ENCODE results near the gene SCUBE1.

SCUBE1 gene

GRCh38 chr22:43329061-43329460, 14.1 kb downstream of the SCUBE1 start:
- Mint-ChIP-seq H3K36me3 (ENCODE audit: low read depth) (no peaks in the 10 kb centered on the region), H3K4me1 (ENCODE audit: low read depth) (peaks cover 4% of the 10 kb centered on the region), H3K9me3 (no peaks in the 10 kb centered on the region), H3K4me3 (no peak overlapping the region), H3K27me3 (ENCODE audit: low read depth) (peaks cover 6% of the 10 kb centered on the region), H3K27ac (no peak overlapping the region)
- no peak for DNase-seq (ENCODE audit: low spot score)

DNA sequence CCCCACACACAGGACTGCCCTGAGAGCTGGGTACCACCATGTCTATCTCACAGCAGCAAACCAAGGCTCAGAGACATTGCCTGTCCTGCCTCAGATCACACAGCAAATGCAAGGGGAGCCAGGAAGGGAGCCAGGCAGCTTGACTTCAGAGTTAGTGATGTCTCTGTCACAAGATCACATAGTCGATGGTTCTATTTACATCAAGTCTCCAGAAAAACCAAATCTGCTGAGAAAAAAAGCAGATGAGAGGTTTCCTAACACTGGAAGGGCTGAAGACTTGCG, 16.1 kb downstream of the SCUBE1 start:
- no peaks in the 10 kb centered on the region for H3K9me3 Mint-ChIP-seq
- peaks cover 3% of the 10 kb centered on the region for H3K27me3 Mint-ChIP-seq (ENCODE audit: low read depth)
- DNase-seq (ENCODE audit: low spot score): no peak
- H3K4me3 Mint-ChIP-seq: no peak overlapping the region
- peaks cover 4% of the 10 kb centered on the region for H3K4me1 Mint-ChIP-seq (ENCODE audit: low read depth)
- no peak overlapping the region for H3K27ac Mint-ChIP-seq
- H3K36me3 Mint-ChIP-seq (ENCODE audit: low read depth): no peaks in the 10 kb centered on the region

DNA sequence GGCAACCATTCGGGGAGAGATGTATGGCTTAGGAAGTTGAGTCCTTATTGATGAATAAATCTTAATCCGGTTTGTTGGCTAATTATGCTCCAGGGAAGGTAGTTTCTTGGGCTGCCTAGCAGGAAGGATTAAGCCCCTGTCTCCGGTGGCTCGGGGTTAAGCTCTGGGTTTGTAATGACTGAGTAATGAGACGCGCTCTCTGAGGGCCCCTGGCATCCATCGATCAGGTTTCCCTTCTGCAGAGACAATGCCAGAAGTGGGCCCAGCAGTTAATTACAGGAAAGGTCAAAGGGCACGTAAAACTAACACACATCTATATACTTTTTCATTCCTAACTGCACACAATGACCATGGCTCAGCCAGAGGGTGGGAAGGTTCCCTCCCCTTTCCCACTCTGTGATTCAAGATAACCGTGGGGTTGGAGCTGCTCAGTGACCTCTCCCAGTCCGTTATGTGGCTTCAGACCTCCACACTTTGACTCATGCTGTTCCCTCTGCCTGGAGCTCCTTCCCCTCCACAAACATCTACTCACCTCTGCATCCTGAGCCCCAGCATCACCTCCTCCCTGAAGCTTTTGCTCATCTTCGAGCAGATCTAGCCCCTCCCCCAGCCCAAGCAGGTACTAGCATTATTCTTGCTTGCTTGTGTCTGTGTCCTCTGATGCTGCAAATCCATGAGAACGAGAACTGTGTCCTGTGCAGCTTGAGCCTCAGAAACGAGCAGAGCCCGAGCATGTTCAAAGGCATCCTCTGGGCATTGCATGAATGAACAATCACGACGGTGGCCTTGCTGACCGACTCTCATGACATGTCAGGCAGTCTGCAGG, 16.6 kb downstream of the SCUBE1 start:
- no peak overlapping the region for H3K4me3 Mint-ChIP-seq
- no peaks in the 10 kb centered on the region for H3K36me3 Mint-ChIP-seq (ENCODE audit: low read depth)
- DNase-seq (ENCODE audit: low spot score): no peak
- no peaks in the 10 kb centered on the region for H3K9me3 Mint-ChIP-seq
- H3K27me3 Mint-ChIP-seq (ENCODE audit: low read depth): peaks cover 3% of the 10 kb centered on the region
- peaks cover 4% of the 10 kb centered on the region for H3K4me1 Mint-ChIP-seq (ENCODE audit: low read depth)
- H3K27ac Mint-ChIP-seq: no peak overlapping the region

DNA sequence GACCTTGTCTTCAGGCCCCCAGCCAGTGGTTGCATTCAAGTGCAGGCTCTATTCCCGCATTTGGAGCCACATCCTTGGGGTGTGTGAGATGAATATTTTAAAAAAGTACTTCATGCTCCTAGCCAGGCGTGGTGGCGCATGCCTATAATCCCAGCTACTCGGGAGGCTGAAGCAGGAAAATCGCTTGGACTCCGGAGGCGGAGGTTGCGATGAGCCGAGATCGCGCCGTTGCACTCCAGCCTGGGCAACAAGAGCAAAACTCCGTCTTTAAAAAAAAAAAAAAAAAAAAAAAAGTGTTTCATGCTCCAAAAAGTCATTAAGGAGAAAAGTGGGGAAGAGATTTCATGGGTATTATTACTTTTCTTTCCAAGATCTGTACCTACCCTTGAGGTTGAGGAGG, 18.0 kb downstream of the SCUBE1 start:
- no peak overlapping the region for H3K4me3 Mint-ChIP-seq
- H3K9me3 Mint-ChIP-seq: no peaks in the 10 kb centered on the region
- peaks cover 1% of the 10 kb centered on the region for H3K4me1 Mint-ChIP-seq (ENCODE audit: low read depth)
- H3K36me3 Mint-ChIP-seq (ENCODE audit: low read depth): no peaks in the 10 kb centered on the region
- no peak for DNase-seq (ENCODE audit: low spot score)
- no peak overlapping the region for H3K27ac Mint-ChIP-seq
- H3K27me3 Mint-ChIP-seq (ENCODE audit: low read depth): peaks cover 3% of the 10 kb centered on the region

DNA sequence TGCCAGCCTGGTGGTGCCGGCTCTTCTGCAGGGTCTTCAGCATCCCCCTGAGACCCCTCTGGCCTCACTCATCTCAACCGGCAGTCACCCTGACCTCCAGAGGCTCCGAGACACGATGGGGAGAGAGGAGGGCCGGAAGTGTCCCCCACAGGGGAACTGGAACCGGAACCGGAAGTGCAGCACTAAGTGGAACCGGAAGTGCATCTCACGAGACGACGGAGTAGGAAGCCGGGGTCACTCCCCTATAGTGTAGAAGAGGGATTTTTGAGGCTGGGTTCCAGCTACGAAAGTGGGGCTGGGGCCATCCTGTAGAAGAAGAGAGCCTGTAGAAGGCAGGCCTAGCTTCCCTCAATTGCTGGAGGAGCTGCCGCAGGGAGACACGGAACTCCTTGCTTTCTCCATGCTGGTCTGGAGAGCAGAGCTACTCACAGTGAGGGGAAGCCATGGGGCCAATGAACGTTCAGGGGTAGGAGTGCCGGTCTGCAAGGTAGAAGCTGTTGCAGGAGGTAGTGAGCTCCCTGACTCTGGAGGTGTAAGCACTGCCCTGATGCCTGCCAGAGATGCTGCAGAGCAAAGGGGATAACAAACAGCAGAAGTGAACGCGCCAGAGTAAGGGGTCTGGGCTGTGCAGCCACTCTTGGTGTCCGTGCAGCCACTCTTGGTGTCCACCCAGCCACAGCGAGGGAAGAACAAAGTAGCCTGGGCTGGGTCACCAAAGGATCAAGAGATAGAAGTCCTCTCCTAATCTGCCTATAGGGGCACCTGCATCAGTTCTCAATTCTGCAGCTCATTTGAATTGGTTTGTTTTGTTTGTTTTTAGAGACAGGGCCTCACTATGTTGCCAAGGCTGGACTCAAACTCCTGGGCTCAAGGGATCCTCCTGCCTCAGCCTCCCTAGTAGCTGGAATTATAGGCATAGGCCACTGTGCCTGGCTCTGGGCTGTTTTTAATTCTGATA, 21.9 kb downstream of the SCUBE1 start:
- Mint-ChIP-seq H3K4me3 (no peak overlapping the region), H3K27me3 (ENCODE audit: low read depth) (no peaks in the 10 kb centered on the region), H3K27ac (no peak overlapping the region), H3K4me1 (ENCODE audit: low read depth) (no peaks in the 10 kb centered on the region), H3K36me3 (ENCODE audit: low read depth) (no peaks in the 10 kb centered on the region), H3K9me3 (no peaks in the 10 kb centered on the region)
- no peak for DNase-seq (ENCODE audit: low spot score)

DNA sequence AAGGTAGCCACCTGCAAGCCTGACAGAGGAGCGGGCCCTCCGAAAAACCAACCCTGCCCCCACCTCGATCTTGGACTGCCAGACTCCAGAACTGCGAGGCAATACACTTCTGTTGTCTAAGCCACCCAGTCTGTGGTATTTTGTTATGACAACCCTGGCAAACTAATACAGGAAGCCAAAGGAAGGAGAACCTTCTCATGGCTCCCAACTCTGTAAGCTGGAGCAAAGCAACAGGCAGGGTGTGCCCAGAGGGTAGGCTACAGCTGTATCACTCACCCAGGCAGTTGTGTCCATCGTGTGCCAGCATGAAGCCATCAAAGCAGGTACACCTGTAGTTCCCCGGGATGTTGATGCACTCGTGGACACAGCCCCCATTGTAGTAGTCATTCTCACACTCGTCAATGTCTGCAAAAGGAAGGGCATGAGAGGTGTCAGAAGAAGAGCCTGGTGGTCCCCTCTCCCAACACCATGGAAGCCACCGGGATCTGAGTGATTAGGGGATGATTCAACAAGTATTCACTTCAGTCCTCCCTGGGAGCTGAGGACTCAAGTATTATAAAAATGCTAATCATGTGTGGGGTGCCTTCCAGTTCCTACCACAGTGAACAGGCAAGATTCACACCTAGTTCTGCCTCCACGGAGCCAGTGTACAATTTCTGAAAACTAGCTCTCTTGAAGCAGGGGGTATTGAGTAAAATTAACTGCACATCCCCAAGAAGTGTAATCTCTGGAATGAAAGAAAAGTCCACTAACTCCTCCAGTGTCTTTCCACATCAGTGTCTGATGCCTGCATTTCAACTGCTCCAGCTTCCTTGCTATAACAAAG, 23.3 kb downstream of the SCUBE1 start:
- no peak overlapping the region for H3K27ac Mint-ChIP-seq
- H3K4me3 Mint-ChIP-seq: no peak overlapping the region
- no peaks in the 10 kb centered on the region for H3K27me3 Mint-ChIP-seq (ENCODE audit: low read depth)
- H3K36me3 Mint-ChIP-seq (ENCODE audit: low read depth): no peaks in the 10 kb centered on the region
- no peak for DNase-seq (ENCODE audit: low spot score)
- no peaks in the 10 kb centered on the region for H3K4me1 Mint-ChIP-seq (ENCODE audit: low read depth)
- H3K9me3 Mint-ChIP-seq: no peaks in the 10 kb centered on the region

DNA sequence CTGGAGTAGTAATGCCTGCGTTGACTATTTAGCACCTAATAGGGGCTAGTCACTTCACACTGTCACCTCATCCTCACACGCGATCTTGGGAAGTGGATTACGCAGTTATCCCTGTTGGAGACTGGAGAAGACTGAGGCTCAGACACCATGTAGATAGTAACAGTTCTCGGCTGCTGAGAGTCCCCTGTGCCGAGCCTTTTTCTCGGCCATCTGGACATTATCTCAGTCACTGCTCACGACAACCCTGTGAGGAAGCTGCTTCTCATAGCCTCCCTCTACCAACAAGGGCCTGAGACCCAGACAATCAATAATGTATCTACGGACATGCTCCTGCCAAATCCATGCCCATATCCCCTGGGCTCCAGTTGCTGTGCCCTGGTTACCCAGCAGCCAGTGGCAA, 25.9 kb downstream of the SCUBE1 start:
- no peaks in the 10 kb centered on the region for H3K4me1 Mint-ChIP-seq (ENCODE audit: low read depth)
- peaks cover 4% of the 10 kb centered on the region for H3K27me3 Mint-ChIP-seq (ENCODE audit: low read depth)
- no peak overlapping the region for H3K4me3 Mint-ChIP-seq
- no peaks in the 10 kb centered on the region for H3K36me3 Mint-ChIP-seq (ENCODE audit: low read depth)
- no peak for DNase-seq (ENCODE audit: low spot score)
- H3K9me3 Mint-ChIP-seq: no peaks in the 10 kb centered on the region
- no peak overlapping the region for H3K27ac Mint-ChIP-seq

DNA sequence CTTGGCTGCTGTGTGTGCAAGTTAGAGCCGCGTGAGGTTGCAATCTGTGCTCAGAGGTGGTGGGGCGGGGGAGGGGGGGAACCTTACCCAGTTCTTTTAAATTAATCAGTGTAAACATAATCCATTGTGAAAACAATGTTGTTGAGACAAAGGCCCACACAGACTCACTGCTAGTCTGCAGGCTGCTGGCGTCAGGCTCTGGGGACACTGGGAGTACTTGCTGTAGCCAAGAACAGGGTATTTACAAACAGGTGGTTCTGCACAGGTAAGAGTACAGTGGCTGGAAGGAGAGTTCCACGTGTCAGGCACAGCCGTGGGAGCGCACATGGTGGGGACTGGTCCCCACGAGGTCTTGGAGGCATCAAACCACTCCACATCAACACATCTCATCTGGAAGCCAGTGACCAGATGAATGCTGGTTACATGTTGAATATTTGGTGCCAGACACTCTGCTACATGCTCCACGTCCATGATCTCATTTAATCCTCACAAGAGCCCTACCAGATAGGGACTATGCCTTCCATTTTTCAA, 27.4 kb downstream of the SCUBE1 start:
- Mint-ChIP-seq H3K27me3 (ENCODE audit: low read depth) (peaks cover 4% of the 10 kb centered on the region), H3K9me3 (no peaks in the 10 kb centered on the region), H3K4me1 (ENCODE audit: low read depth) (no peaks in the 10 kb centered on the region), H3K27ac (no peak overlapping the region), H3K36me3 (ENCODE audit: low read depth) (no peaks in the 10 kb centered on the region), H3K4me3 (no peak overlapping the region)
- no peak for DNase-seq (ENCODE audit: low spot score)

DNA sequence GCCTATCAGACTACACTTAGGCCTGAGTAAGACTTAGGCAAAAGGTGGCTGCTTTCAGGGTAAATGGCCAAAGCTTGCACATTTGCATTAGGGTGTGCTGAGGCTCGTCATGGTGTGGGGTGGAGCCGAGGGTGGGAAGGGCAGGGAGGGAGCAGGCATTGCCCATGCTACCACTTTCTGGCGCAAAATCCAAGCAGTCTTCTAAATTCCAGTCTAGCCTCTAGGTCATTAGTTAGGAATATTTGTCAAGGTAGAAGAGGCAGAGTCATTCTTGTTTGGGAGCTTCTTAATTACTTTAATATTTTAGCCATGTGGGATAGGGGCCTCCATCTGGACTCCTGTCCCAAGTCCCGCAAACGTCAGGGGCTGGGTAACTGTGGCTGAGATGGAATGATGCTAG, 28.6 kb downstream of the SCUBE1 start:
- Mint-ChIP-seq H3K27me3 (ENCODE audit: low read depth) (peaks cover 4% of the 10 kb centered on the region), H3K27ac (no peak overlapping the region), H3K4me1 (ENCODE audit: low read depth) (no peaks in the 10 kb centered on the region), H3K9me3 (no peaks in the 10 kb centered on the region), H3K4me3 (no peak overlapping the region), H3K36me3 (ENCODE audit: low read depth) (no peaks in the 10 kb centered on the region)
- no peak for DNase-seq (ENCODE audit: low spot score)

DNA sequence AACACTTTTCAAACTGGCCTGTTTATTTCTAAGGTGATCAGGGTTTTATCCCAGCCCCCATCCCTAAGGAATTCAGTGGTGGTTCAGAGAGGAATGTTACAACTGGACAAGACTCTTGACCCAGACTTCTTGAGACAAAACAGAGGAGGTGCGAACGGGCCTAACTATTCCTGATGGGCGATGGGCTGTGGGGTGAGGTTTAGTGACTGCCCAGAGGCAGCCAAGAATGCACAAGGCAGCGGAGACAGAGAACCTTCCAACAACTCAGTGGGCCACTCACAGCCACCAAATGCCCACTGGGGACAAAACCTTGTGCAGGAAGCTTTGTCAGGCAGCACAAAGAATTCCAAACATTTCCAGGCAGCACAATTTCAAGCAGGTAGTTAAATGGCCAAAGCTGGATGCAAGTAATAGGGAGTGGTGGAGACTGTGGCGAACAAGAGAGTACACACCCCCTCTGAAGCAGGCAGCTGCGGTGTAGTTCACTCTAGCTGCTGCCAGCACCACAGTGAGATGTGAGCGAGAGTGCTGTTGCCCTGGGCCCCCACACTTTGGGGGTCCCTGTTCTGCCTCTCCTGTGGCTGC, 29.2 kb downstream of the SCUBE1 start:
- H3K4me1 Mint-ChIP-seq (ENCODE audit: low read depth): no peaks in the 10 kb centered on the region
- H3K36me3 Mint-ChIP-seq (ENCODE audit: low read depth): no peaks in the 10 kb centered on the region
- no peak overlapping the region for H3K27ac Mint-ChIP-seq
- no peaks in the 10 kb centered on the region for H3K9me3 Mint-ChIP-seq
- peaks cover 4% of the 10 kb centered on the region for H3K27me3 Mint-ChIP-seq (ENCODE audit: low read depth)
- no peak for DNase-seq (ENCODE audit: low spot score)
- H3K4me3 Mint-ChIP-seq: no peak overlapping the region

GRCh38 chr22:43313244-43313889, 29.8 kb downstream of the SCUBE1 start:
- Mint-ChIP-seq H3K4me1 (ENCODE audit: low read depth) (no peaks in the 10 kb centered on the region), H3K4me3 (no peak overlapping the region), H3K27me3 (ENCODE audit: low read depth) (peaks cover 4% of the 10 kb centered on the region), H3K27ac (no peak overlapping the region), H3K9me3 (no peaks in the 10 kb centered on the region), H3K36me3 (ENCODE audit: low read depth) (no peaks in the 10 kb centered on the region)
- DNase-seq (ENCODE audit: low spot score): no peak

DNA sequence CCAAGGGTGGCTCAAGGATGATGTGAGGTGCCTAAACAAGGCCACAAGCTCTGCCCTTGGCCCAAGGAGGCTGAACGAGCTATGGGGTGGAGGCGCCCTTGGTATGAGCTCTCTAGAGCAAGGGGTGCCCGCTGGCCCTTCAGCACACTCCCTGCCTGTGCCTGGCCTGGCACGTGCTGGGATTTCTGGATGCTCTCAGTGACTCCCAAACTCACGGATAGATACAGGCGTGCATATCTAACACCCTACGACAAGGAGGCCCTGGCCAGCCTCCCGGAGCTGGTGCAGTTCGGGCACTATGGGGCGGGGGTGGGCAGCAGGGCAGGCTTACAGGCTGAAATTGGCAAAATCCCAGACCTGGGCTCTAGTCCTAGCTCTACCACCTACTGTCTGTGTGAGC, 30.6 kb downstream of the SCUBE1 start:
- Mint-ChIP-seq H3K9me3 (no peaks in the 10 kb centered on the region), H3K36me3 (ENCODE audit: low read depth) (no peaks in the 10 kb centered on the region), H3K4me1 (ENCODE audit: low read depth) (no peaks in the 10 kb centered on the region), H3K4me3 (no peak overlapping the region), H3K27ac (no peak overlapping the region), H3K27me3 (ENCODE audit: low read depth) (peaks cover 4% of the 10 kb centered on the region)
- no peak for DNase-seq (ENCODE audit: low spot score)

GRCh38 chr22:43310798-43311197, 32.4 kb downstream of the SCUBE1 start:
- no peak for DNase-seq (ENCODE audit: low spot score)
- peaks cover 4% of the 10 kb centered on the region for H3K27me3 Mint-ChIP-seq (ENCODE audit: low read depth)
- no peaks in the 10 kb centered on the region for H3K4me1 Mint-ChIP-seq (ENCODE audit: low read depth)
- no peaks in the 10 kb centered on the region for H3K9me3 Mint-ChIP-seq
- no peak overlapping the region for H3K27ac Mint-ChIP-seq
- H3K36me3 Mint-ChIP-seq (ENCODE audit: low read depth): no peaks in the 10 kb centered on the region
- H3K4me3 Mint-ChIP-seq: no peak overlapping the region

Measured in T-helper 2 cell treated with Interferon-gamma antibody and Interleukin-4, amounts not matched to agents 5 μg/mL and 100 μg/mL, for 36 hours (primary cell).